ENCODE data around the gene SIRT4. TPM values are rescaled to one million over a fixed set of nuclear protein-coding genes. Genes with fewer than 3 reads are reported as not detected.

The SIRT4 gene
- total RNA-seq, 1 donor from 2014 or later = 4.5 TPM

DNA sequence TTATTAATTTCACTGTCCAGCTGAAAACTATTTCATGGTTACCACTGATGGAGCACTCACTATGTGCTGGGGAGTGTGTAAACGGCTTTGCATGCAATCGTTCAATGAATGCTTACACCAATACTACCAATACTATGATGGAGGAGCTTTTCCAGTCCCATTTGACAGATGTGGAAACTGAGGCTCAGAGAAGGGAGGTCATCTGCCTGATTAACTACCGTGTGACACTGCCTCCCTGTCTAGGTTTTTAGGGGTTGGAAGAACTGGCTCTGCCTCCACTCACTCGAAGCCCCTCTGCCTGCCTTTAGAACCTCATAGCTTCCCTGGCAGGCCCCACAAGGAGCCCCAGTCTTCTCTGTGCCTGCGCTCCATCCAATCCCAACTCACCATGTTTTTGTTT is 55.0 kb downstream of the SIRT4 start:
- H3K4me1 Mint-ChIP-seq (ENCODE audit: low read depth) = peaks cover 12% of the 10 kb centered on the region
- DNase-seq (ENCODE audit: low spot score, unreplicated experiment) = no peak
- H3K27me3 Mint-ChIP-seq = no peaks in the 10 kb centered on the region
- H3K9me3 Mint-ChIP-seq (ENCODE audit: low read depth) = no peaks in the 10 kb centered on the region
- no peak overlapping the region for H3K4me3 Mint-ChIP-seq (ENCODE audit: low read depth)
- peaks cover 36% of the 10 kb centered on the region for H3K36me3 Mint-ChIP-seq (ENCODE audit: insufficient read depth)
- TF ChIP-seq, protein P1, sequence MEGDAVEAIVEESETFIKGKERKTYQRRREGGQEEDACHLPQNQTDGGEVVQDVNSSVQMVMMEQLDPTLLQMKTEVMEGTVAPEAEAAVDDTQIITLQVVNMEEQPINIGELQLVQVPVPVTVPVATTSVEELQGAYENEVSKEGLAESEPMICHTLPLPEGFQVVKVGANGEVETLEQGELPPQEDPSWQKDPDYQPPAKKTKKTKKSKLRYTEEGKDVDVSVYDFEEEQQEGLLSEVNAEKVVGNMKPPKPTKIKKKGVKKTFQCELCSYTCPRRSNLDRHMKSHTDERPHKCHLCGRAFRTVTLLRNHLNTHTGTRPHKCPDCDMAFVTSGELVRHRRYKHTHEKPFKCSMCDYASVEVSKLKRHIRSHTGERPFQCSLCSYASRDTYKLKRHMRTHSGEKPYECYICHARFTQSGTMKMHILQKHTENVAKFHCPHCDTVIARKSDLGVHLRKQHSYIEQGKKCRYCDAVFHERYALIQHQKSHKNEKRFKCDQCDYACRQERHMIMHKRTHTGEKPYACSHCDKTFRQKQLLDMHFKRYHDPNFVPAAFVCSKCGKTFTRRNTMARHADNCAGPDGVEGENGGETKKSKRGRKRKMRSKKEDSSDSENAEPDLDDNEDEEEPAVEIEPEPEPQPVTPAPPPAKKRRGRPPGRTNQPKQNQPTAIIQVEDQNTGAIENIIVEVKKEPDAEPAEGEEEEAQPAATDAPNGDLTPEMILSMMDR (IDR thresholded peaks at IDR 0.05; ENCODE audit: unreplicated experiment) = no peak
- peak overlapping the region; percentile 46 for H3K27ac Mint-ChIP-seq

DNA sequence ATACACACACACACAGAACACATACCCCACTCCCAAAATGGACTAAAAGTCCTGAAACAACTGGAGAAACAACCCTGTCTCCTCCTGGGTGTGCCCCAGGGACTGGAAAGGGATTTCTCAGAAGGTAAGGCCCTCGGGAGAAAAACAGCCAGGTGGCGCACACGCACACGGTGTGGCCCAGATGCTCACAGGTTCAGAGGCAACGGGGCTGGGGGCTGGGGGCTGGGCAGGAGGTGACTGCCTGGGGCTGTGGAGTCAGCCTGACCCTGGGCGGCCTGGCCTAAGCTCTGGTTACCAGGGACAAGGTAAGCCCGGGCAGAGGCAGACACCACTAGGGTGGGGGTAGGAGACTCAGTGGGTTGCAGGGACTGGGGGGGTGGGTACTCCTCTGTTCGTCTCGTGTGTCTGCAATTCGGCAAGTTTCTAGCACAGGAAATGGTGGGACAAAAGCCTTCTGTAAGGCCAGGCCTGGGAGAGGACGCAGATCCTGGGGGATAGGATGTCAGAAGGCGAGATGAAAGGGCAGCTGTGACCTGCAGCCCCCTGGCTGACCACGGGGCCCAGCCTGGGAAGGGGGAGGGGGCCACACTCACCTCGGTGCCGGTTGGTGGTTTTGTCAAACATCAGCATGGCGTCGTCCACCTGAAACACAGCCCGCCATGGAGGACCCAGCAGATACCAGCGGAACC is 56.4 kb downstream of the SIRT4 start:
- TF ChIP-seq, protein P1 (IDR thresholded peaks at IDR 0.05; ENCODE audit: unreplicated experiment) = no peak
- no peak overlapping the region for H3K4me3 Mint-ChIP-seq (ENCODE audit: low read depth)
- peak overlapping the region; percentile 67 for H3K27ac Mint-ChIP-seq
- H3K9me3 Mint-ChIP-seq (ENCODE audit: low read depth) = no peaks in the 10 kb centered on the region
- H3K27me3 Mint-ChIP-seq = no peaks in the 10 kb centered on the region
- H3K36me3 Mint-ChIP-seq (ENCODE audit: insufficient read depth) = peaks cover 38% of the 10 kb centered on the region
- no peak for DNase-seq (ENCODE audit: low spot score, unreplicated experiment)
- H3K4me1 Mint-ChIP-seq (ENCODE audit: low read depth) = peaks cover 26% of the 10 kb centered on the region

DNA sequence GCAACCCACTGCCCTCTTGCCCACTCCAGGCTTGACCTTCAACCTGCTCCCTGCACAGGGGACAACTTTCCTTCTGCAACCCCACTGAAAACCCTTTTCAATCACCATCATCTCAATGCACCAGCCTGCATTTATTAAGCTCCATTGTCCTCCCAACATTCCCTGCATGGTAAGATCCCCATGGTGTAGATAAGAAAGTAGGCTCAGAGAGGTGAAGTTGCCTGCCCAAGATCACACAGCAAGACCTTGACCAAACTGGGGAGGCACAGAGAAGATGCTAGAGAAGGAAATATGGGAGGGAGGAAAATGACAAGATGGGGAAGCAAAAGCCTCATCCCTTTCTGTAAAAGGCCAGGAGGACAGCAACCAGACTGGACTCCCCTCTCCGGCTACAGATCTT is 57.0 kb downstream of the SIRT4 start:
- Mint-ChIP-seq H3K27ac (peak overlapping the region; percentile 40), H3K36me3 (ENCODE audit: insufficient read depth) (peaks cover 37% of the 10 kb centered on the region), H3K9me3 (ENCODE audit: low read depth) (no peaks in the 10 kb centered on the region), H3K27me3 (no peaks in the 10 kb centered on the region), H3K4me3 (ENCODE audit: low read depth) (no peak overlapping the region), H3K4me1 (ENCODE audit: low read depth) (peaks cover 32% of the 10 kb centered on the region)
- no peak for DNase-seq (ENCODE audit: low spot score, unreplicated experiment)
- TF ChIP-seq, protein P1 (IDR thresholded peaks at IDR 0.05; ENCODE audit: unreplicated experiment) = no peak

DNA sequence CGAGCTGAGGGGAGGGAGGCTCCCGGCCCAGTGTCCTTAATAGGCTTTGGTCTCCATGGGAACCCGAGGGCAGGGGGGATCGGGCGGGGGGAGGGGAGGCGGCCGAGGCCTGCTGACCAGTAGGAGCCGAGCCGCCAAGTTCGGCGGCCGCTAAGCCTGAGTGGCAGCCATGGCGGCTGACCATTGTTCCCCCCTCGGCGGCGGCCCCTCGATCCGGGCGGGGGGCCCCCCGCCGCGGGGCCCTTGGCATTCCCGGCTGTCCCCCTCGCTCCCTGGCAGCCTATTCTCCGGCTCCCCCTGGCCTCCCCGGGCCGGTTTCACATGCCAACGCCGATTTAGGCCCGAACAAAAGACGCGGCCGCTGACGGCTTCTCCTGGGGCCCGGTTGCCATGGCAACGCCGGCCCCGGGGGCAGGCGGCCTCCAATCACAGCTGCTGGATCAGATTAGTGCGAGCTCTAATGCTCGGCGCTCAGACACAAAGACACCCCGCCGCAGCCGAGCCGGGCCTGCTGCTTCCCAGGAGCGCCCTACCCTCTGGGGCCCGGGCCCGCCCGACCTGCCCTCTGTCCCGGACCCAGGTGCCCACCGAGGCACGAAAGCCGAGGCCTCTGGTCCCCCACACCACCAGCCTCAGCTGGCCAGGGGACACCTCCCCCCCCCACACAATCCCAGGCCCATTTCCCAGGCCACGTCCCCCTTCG is 59.5 kb downstream of the SIRT4 start:
- Mint-ChIP-seq H3K27ac (peak overlapping the region; percentile 98), H3K4me1 (ENCODE audit: low read depth) (peaks cover 54% of the 10 kb centered on the region), H3K4me3 (ENCODE audit: low read depth) (peak overlapping the region; percentile 70), H3K36me3 (ENCODE audit: insufficient read depth) (peaks cover 36% of the 10 kb centered on the region), H3K27me3 (no peaks in the 10 kb centered on the region), H3K9me3 (ENCODE audit: low read depth) (no peaks in the 10 kb centered on the region)
- peak; percentile 87 for DNase-seq (ENCODE audit: low spot score, unreplicated experiment)
- TF ChIP-seq, protein P1 (IDR thresholded peaks at IDR 0.05; ENCODE audit: unreplicated experiment) = no peak

Other genes starting within 250 kb of the SIRT4 start
- 36.7 and 38.1 TPM in 2 replicates for gene RAB35, start 185.6 kb upstream of the SIRT4 start, total RNA-seq
- gene GCN1, start 107.6 kb upstream of the SIRT4 start, total RNA-seq = 117 and 131 TPM in 2 replicates
- gene RPLP0, start 101.2 kb upstream of the SIRT4 start, total RNA-seq = 2,127 and 2,195 TPM in 2 replicates
- 71.4 and 71.8 TPM in 2 replicates for gene PXN, start 36.6 kb upstream of the SIRT4 start, total RNA-seq
- 8,238 and 8,322 TPM in 2 replicates for gene RNU4-2, start 10.4 kb upstream of the SIRT4 start, total RNA-seq
- gene RNU4-1, start 9.1 kb upstream of the SIRT4 start, total RNA-seq = 6,474 and 7,038 TPM in 2 replicates
- gene PLA2G1B, start 25.5 kb downstream of the SIRT4 start, total RNA-seq = 0.60 TPM in 1 of 2 replicates, not detected in the other
- gene MSI1, start 66.8 kb downstream of the SIRT4 start, total RNA-seq = 122 and 127 TPM in 2 replicates
- gene COX6A1, start 135.8 kb downstream of the SIRT4 start, total RNA-seq = 318 and 343 TPM in 2 replicates
- gene TRIAP1, start 144.1 kb downstream of the SIRT4 start, total RNA-seq = 32.4 and 33.5 TPM in 2 replicates
- gene GATC, start 144.1 kb downstream of the SIRT4 start, total RNA-seq = 28.0 and 30.9 TPM in 2 replicates
- 282 and 286 TPM in 2 replicates for gene SRSF9, start 167.4 kb downstream of the SIRT4 start, total RNA-seq
- 356 and 386 TPM in 2 replicates for gene DYNLL1, start 193.8 kb downstream of the SIRT4 start, total RNA-seq
- gene COQ5, start 226.8 kb downstream of the SIRT4 start, total RNA-seq = 33.3 and 36.2 TPM in 2 replicates
- 167 and 171 TPM in 2 replicates for gene RNF10, start 232.0 kb downstream of the SIRT4 start, total RNA-seq